CD4-positive, alpha-beta T cell treated with Interleukin-21 for 1 hour (primary cell): Measurements from ENCODE around the gene DGKG.

Source experiments
- DNase-seq: peaks from one replicate; pipeline ENCODE4 v3.0.0-alpha.2; 2020

The DGKG gene

DNA sequence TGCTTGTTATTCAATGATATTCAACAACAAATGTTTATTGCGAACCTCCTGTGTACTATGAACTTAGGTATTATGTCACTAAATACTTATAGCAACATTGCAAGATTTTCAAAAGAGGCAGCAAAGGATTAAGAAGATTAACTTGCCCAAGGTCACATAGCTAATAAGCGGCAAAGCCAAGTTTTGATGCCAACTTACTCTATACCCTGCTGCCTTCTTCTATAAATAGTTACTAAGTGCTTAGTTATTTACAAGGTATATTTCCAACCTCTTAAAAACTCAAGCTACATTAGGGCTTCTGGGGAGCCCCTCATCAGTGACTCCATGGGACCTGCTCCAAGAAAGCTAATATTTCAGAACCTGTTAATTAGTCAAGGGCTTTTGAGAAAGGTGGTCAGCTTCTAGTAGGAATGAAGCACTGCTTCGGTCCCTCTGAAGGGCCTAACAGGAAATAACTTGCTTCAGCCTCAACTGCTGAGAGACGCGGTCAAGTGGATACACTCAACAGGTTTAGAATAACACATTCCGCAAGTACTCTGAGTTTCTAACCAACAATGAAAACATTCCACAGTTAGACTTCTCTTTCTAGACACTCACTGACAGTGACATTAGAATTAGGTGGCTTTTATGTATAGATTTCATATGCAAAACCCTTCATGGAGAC lies 125.5 kb downstream of the DGKG start:
- no peak for DNase-seq

DNA sequence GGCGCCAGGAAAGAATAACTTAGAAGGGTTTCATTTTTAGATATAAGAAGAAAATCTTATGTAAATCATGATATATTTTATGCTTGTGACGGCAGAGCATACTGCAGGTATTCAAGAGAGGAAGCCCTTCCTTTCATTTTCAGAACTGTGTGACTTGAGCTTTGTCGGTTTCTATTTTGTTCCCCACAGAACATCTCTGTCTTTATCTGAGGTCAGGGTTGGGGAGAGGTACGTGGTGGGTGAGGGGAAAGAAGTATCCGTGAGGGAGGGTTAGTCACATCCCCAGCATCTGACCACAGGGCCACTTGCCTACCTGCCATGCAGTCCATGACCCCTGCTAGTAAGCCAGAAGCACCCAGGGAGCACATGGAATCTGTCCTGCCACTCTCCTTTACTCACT lies 126.5 kb downstream of the DGKG start:
- no peak for DNase-seq

DNA sequence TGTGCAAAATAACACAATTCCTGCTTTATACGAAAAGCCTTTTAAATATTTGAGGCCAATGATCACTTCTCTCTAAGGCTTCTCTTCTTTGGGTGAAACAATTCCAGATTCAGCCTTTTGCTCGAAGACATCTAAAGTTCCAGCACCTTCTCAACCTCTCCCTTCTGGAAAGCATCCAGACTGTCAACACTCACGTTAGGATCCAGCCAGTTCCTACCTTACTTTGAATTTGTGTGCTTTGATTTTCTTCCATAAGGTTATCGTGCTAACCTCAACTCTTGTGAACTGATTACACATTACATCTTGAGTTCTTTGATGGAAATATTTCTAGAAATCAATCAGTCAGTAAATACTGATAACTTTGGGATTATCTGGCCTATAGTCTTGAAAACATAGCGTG lies 127.9 kb downstream of the DGKG start:
- DNase-seq = no peak

DNA sequence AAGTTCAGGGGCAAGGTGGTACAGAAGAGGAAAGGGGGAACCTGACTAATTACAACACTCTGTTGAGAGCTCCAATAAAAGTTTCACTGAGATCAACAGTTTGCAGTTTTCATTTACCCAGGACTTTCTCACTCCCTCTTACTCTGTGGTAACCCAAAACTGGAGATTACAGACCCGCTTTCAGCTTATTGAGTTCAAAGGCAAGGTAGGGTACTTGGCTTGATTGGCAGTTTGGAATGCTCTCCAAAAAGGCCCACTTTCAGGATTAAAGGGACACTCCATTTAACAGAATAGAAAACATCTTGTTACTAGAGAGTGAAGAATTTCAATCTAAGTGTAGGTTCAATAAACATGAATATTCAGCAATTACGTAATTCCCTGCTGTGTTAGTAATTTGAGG lies 135.6 kb downstream of the DGKG start:
- no peak for DNase-seq

DNA sequence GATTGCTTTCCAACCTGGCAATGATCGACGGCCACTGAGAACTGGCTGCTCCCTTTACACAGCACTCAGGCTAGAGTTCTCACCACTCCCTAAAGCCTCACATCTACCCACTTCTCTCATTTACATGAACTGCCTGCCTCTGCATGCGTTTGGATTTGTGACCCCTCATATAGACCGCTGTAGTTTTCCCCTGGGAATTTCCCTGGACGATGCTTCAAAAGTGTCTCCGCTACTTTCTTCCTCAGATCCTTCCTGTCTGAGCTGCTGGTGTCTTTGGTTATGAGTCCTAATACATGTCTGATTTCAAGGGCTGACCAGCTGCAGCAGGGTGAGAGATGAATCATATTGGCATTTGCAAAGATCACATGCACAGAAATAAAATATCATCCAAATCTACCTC lies 136.4 kb downstream of the DGKG start:
- DNase-seq = no peak

DNA sequence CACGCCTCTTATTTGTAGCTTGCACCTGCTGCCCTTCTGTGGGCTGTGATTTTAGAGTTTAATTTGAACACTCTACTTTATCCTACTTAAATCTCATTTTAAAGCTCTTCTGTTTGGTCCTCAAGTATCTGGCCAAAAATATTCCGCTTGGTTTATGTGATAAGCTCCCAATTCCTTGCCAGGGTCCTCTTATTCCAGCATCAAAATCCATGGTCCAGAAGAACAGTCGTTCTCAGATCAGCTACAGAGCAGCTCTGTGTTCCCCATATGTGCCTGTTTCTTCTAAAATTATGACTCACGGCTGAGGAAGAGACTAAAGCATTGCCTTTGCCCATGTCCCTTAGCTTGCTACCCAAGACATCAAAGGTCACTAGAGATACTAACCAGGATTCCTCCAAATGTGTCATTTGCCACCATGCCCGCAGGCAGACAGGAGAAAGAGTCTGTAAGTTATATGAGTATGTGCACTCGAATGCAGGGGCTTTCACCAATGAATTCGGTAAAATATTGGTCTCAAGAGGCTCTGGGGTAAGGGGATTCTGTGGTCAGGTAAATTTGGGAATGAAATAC lies 137.9 kb downstream of the DGKG start:
- DNase-seq = no peak

DNA sequence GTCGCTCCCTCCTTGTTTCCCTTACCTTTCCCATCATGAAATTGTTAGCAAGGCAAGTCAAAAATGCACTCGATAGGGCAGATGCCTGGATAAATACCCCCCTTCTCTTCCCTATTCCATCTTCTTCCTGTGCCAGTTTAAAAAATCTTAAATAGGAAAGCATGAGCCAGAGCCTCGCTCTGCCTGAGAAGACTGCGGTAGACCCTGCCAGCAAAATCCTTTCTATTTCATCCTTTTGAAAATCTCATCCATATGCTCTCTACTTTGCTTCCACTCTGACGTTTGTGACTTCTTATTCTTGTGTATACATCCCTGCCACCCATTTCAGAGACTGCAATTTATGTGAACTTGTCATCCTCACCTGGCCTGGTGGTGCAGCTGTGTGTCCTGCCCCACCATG lies 138.6 kb downstream of the DGKG start:
- no peak for DNase-seq

DNA sequence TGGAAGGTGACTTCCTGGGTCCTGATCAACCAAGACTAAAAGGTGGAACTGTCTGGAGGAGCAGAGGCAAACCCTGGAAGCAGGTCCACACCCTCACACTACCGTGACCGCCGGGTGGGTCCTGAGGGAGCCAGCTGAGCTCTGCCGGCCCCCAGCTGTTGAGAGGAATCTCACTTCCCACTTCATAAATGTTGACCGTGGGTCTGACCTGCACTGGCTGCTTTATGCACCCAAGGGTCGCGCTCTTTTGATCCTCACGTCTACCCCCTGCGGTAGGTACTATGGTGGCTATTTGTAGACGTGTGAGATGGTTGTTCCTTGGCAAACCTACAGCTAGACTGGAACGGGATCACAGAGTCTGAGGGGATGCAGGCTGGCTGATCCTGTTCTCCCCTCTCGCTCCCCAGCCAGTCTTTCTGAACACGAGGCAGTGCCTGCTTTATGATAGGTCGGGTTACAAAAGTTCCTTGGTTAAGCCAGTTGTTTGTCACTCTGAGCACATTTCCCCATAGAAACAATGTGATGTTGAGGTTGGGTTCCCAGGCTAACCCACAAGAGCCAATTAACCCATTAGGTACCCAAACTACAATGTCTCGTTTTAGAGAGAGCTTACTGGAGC lies 140.2 kb downstream of the DGKG start:
- DNase-seq = no peak

DNA sequence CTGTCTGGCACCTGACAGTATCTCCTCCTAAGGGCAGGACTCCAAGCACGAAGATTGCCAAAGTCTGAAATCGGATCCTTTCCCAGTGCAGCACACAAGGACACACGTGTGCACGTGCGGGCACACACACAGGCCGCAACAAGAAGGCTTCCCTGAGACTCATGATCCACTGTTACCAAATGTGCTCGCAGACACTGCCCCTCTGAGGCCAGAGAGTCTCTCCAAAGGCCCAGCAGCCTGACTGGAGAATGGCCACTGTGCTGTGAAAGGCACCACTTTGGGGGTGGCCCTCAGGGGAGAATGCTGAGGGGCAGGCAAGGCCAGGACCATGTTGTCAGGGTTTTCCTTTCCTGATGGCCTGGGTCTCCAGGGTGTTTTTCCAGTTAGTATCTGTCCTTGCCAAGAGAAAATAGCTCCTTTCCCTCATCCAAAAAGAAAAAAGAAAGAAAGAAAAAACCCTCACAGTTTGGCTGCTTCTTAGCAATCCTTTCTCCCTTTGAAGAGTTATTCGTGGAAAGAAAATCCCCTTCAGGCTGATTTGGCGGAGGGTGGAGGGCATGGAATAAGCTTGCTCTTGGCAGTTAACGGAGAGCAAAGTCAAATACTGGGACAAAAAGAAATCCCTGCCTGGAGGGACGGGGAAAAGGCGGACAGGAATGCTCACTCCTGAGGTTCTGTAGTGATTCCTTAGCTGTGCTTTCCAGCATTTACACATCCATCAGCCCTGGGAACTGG lies 141.0 kb downstream of the DGKG start:
- no peak for DNase-seq

DNA sequence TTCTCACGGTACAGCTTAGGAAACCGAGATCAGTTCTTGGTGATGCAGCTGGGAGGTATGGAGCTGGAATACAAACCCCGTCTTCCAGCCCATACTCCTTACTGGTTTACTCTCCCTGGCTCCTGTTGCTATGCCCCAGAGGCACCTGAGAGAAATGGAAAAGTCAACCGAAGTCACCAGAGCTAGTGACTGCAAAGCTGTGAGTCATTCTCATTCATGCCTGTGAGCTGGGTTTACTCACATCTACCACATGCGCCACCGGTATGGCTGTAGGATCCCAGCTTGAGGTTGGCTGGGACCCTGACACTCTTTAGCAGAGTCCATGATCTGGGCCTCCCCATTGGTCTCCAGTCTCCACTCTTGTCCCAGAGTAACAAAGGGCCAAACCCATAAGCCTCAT lies 141.7 kb downstream of the DGKG start:
- no peak for DNase-seq

DNA sequence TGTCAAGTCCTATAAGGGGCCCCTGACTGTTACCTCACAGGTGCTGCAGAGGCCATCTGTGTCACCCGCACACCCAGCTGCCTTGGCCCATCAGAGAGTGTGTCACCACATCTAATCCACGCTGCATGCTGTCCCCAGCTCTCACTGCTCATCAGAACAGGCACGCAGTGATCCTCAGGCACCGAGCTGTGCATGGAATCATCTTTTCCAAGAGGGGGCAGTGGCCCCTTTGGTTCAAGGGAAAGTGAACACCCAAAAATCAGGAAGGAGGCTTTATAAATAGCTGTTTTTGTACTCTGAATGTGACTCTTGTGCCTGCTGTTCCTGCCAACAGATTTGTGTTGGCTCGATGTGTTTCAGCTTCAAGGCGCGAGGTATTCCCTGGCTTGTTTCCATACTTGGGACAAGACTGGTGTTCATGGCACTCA lies 142.8 kb downstream of the DGKG start:
- DNase-seq = no peak

DNA sequence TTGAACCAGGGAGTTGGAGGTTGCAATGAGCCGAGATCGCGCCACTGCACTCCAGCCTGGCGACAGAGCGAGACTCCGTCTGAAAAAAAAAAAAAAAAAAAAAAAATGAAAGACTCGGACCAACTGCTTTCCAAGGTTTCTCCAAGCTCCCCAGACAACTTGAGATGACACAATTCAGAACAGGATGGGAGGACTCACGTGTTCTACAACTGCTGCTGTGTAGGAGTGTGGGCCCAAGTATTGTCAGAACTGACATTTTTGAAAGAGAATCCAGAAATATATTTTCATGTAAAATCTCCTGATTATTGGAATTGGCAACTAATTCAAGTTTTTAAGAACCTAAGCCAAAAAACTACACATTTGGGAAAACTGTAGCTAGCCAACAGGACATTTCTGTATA lies 143.6 kb downstream of the DGKG start:
- DNase-seq = no peak

DNA sequence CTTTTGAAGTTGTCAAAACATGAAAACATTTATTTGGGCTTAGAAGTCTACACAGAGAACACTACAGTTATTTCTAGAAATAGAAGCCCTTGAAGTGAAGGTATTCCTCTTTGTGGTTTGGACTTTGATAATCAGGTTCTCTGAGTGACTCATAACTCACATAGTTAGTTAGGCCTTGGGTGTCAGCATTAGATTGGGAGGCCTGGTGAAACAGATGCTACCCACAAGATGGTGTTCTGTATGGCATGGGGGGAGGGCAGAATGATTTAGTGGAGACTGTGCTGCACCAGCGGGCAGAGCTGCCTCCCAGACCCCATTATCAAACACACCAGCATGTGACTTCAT lies 144.2 kb downstream of the DGKG start:
- no peak for DNase-seq

DNA sequence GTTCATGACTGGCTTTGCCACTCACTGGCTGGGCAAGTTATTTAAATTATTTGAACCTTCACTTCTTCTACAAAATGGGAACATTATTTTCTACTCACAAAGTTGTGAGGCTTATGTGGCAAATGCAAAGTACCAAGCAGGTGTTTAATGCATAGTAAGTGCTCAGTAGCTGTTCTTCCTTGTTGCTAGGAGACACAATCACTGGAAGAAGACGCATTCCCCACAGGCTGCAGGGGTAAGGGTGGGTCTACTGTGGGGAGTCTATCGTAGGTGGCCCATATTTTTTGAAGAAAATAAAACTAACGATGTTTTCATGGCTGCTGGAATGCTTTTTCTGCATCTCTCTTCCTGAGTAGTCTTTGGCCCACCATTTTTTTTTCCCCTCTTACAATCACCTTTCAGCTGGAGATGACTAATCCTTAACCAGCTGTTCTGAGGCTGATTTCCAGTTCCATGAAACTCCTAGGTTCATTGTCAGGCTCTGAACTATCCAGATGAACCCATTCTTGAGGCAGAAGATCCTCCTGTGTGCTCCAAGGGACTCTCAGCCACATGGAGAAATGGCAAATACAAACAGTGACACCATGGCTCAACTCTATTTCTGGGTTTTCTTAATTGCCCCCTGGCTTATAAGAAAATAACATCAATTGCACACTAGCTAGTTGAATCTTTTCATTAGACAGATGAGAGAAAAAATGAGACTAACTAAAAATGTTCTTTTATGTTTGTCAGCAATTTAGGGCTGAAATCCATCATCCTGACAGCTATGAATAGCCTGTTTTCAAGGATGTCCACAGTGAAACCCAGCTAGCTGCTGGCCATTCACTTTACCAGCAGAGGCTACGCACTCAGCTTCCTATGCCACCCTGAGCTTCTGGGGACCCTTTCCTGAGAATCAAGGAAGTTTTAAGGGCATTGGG lies 144.9 kb downstream of the DGKG start:
- DNase-seq = no peak

DNA sequence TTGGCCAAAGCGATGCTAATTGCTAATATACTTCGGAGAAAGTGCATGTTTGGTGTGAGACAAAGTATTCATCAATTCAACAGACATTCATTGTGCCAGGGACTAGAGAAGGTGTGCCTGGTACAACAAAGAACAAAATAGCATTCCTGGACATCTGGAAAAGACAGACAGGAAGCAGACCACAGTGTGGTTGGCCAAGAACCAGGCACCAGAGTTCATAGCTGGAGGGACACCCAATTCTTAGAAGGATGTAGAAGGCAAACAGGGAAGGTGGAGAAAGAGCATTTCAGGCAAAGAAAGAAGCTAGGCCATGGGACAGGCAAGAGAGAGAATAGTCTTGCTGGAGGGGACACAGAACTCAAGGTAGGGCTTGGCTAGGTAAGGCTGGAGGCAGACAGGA lies 147.4 kb downstream of the DGKG start:
- no peak for DNase-seq

DNA sequence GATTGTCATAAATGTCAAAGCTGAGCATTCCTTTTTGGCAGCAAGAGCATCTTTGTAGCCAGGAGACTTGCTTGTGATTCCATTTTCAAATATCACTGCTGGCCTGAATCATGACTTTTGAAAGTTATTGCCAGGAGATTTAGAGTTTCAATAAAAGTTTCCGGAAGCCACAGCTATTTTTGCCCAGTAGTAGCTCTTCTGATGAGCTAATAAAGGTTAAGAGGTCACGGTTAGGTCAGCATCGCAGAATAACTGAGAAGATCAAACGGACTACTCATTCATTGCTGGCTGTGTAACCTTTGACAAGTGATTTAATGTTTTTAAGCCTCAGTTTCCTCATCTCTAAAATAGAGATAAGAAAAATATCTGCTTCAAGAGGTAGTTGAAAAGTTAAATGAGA lies 148.1 kb downstream of the DGKG start:
- DNase-seq = no peak

DNA sequence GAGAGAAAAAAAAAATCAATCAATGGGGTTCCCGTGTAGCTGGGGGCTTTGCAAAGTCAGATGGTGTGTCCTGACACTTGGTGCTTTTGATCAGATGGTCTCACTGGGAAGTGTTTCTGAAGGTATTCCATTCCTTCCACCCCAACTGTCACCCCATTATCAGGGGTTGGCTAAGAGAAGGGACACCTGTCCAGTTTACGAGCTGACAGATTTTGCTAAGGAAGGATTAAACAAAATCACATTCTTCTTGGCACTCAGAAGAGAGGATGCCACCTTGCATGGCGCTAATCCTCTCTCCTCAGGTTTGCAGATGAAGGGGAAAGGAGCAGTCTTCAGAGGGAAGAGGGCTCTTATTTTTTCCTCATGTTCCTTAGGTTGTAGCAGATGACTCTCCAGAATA lies 149.4 kb downstream of the DGKG start:
- no peak for DNase-seq

DNA sequence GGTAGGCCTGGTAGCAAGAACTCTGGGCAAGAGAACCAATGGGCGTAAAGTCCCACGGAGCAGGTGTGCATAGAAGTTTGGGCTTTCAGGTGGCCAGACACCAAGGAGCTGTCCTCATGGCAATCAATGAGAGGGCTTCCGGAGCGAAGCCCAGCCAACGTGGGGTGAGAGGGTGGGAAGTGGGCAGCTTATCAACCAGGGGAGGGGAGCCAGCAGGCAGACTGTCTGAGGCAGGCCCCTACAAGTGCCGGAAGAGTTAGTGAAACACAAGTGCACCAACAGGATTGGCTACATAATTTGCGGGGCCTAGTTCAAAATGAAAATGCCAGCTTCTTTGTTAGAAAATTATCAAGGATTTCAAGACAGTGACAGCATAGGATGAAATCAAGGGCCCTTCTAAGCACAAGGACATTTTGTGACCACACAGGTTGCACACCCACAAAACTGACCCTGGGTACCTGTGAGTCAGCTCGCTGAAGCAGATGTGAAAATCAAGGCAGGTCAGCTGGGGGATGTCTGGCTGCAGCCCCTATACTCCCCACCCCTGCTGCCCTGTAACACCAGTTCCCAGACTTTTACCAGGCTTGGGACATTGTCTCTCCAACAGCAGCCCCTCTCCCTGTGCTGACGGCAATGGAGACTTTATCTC lies 151.1 kb downstream of the DGKG start:
- no peak for DNase-seq

DNA sequence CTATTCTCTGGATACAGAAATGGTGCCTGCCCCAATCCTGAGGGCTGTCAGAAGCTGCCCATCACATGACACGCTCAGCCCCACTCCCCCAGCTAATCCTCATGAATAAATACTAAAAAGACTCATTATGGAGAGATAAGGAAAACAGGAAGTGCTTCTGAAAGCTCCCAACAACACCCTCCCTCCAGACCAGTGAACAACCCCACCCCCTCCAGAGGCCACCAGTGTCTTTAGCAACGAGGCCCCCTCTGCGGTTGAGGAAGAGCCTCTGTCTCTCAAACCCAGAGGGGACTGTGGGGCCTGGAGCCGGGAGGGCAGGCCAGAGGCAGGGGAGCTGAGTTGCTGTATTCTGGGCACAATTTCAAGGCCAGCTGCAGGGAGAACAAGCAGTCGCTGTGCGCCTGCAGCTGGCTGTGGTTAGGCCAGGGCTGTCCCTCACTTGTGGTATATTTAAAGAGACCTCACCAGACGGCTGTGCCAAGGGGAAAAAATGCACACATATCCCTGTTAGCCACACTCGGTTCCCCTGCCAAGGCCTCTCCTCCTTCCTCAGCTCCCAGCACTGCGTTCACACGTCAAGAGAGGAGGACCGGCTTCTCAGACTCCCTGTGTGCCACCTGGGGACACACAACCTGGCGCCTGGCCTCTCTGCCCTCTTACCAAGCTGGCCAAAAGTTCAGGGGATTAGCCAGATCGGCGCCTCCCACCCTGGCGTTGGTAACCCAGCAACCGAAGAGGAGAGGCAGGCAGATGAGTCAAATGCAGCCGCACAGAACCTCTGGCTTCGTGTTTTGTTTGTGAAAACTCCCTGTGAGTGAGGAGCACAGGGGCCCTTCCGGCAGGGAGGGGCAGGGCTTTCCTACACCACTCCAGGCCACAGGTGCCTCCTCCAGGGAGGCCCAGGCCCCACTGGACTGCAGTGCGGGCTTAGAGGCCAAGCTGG lies 152.0 kb downstream of the DGKG start:
- DNase-seq = no peak

DNA sequence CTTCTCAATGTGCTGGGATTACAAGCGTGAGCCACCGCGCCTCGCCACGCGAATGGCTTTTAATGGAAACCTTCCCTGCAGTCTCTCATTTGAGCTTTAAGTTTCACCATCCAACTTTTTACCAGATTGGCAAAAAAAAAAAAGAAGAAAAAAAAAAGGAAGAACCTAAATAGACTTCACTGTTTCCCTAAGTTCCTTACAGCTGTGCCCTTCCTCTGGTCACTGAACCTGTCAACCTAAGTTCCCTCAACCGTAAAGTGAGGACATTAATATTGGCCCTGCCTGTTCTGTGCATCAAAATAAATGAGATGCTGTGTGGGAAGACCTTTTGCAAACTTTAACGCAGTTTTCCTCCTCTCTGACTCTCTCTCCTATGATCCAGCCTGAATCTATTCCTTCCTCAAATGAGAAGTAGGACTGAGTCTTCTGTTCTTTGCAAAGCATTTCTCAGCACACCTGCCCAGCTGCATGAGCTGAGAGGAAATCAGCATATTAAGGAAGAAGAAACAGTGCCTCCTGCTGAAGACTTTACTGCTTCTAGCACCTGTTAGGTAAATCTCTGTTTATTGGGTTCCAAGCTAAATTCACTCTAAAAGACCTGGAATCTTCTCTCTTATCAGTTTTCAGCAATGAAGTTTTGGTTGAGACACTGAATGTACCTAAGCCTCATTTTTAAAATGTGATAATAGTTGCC lies 153.6 kb downstream of the DGKG start:
- no peak for DNase-seq

DNA sequence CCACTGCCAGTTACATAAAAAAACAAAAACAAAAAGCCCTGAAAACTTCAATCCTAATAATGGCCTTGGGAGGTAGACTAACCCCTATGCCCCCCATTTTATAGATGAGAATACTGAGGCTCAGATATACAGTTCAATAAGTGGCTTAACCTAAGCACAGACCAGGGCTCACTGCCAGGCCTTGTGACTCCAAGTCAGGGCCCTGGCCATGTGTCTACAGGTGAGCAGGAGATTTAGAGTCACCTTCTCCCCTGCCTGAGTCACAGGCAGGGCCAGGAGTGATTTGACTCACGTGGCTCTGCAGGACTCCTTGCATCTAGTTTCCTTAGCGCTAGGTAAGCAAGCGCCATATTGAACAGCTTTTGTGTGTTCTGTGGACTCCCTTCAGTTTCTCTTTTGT lies 154.5 kb downstream of the DGKG start:
- no peak for DNase-seq
